K562 (cell line): ENCODE measurements around the gene ALDOC. TPM values are rescaled to one million over a fixed set of nuclear protein-coding genes. Genes with fewer than 3 reads are reported as not detected.

Experiments
- CBX8 ChIP-seq: fragments of 200-600 bp; sonication (generic); IDR thresholded peaks from 2 replicates; pipeline ENCODE4 v1.6.1; 2012; ENCODE audit warnings: borderline replicate concordance, mixed run types, low read depth, mild to moderate bottlenecking, moderate library complexity, mixed read lengths, low read length, control low read depth, inconsistent platforms; ENCODE audit not compliant: poor library complexity, severe bottlenecking; ENCODE audit errors: extremely low read depth
- CC2D1A ChIP-seq: fragments of 450-650 bp; IDR thresholded peaks from 2 replicates; pipeline ENCODE4 v1.6.1; 2017; ENCODE audit warnings: mild to moderate bottlenecking
- CHD7 ChIP-seq: fragments of 200-600 bp; sonication (generic); IDR thresholded peaks from one replicate; pipeline ENCODE4 v1.6.1; 2012; ENCODE audit warnings: mild to moderate bottlenecking, low read depth, low read length, inconsistent platforms
- CREM ChIP-seq: IDR thresholded peaks from 2 replicates; pipeline ENCODE4 v1.6.1; 2014; ENCODE audit warnings: antibody characterized with exemption, low read depth
- FOXP4 ChIP-seq: sonication (generic); formaldehyde crosslinking; IDR thresholded peaks from 2 replicates; pipeline ENCODE4 v1.8.0; 2022; ENCODE audit warnings: mild to moderate bottlenecking, missing genetic modification reagents, borderline replicate concordance
- HMGN3 ChIP-seq: IDR thresholded peaks from 2 replicates; pipeline ENCODE4 v1.6.1; 2011; ENCODE audit warnings: borderline replicate concordance, low read depth, mild to moderate bottlenecking, mixed read lengths, low read length; ENCODE audit not compliant: insufficient read length; ENCODE audit errors: extremely low read depth
- NR2C1 ChIP-seq, 2 experiments: fragments of 450-650 bp; IDR thresholded peaks; 2 replicates each; pipeline ENCODE4 v1.6.1; 2017; ENCODE audit warnings: mild to moderate bottlenecking in 2 of 2, antibody characterized with exemption in 1 of 2, inconsistent platforms in 1 of 2, missing compliant biosample characterization in 1 of 2, missing genetic modification characterization in 1 of 2
- POLR2B ChIP-seq: fragments of 450-650 bp; IDR thresholded peaks from 2 replicates; pipeline ENCODE4 v1.6.1; 2018; ENCODE audit warnings: low read depth; ENCODE audit not compliant: partially characterized antibody
- SRSF1 ChIP-seq: fragments of 200-400 bp; formaldehyde crosslinking; IDR thresholded peaks from 2 replicates; pipeline ENCODE4 v1.6.1; 2017; ENCODE audit warnings: mild to moderate bottlenecking, low read depth, low read length, moderate library complexity
- ZNF445 ChIP-seq: fragments of 250-450 bp; sonication (Bioruptor Pico); IDR thresholded peaks from 2 replicates; pipeline ENCODE4 v1.4.0; 2020; ENCODE audit warnings: low read depth, mild to moderate bottlenecking, moderate library complexity
- ZNF583 ChIP-seq: fragments of 250-450 bp; sonication (Bioruptor Pico); IDR thresholded peaks from 2 replicates; pipeline ENCODE4 v1.4.0; 2020
- ZNF586 ChIP-seq: fragments of 450-650 bp; formaldehyde crosslinking; conservative IDR thresholded peaks from 2 replicates; pipeline ENCODE4 v1.4.0; 2020; ENCODE audit warnings: mild to moderate bottlenecking, moderate library complexity
- ZNF668 ChIP-seq: fragments of 250-450 bp; sonication (Bioruptor Pico); IDR thresholded peaks from 2 replicates; pipeline ENCODE4 v1.8.0; 2022; ENCODE audit warnings: mild to moderate bottlenecking, inconsistent platforms
- polyA plus RNA-seq, 8 experiments: library from polyadenylated mRNA; depleted of rRNA in 4 of 8; stranded (reverse) in 5 of 8; unstranded in 3 of 8; fragments of >200 nt; fragmentation: Nextera tagmentation in 2 of 8; fragmentation: Illumina TruSeq in 1 of 8; extraction: Ambion mirVana in 2 of 8; extraction: Trizol in 1 of 8; gene quantifications; 2 replicates each; pipeline versions ENCODE4 v1.2.1 to v1.2.3, GENCODE V29; 2011 to 2014; ENCODE audit warnings: inconsistent platforms in 1 of 8, missing spikeins in 1 of 8
- total RNA-seq, 7 experiments: library from RNA; depleted of rRNA in 6 of 7; stranded (reverse); fragments of >200 nt in 6 of 7; fragmentation: Illumina TruSeq in 2 of 7; extraction: Trizol in 2 of 7; gene quantifications; 2 replicates each; pipeline versions ENCODE4 v1.2.1 to v1.2.3, GENCODE V29; 2011 to 2021; ENCODE audit warnings: low replicate concordance in 1 of 7

Gene ALDOC
- total and polyA plus RNA-seq, 9 of the 15 experiments (the other 6 are each of a cell fraction or from before 2014, with no cell fraction given) = 43.2 to 263 (median 99.2) TPM

GRCh38 chr17:28571361-28572122 is 5.2 kb downstream of the ALDOC start, which contains the start of gene PIGS (continued):
- TF ChIP-seq POLR2B (peak; percentile 66), ZNF583 (CRISPR knock-in tag) (no peak), CREM (peak; percentile 65), SRSF1 (no peak), ZNF668 (no peak), CC2D1A (no peak), ZNF445 (no peak), NR2C1 (IDR thresholded peaks at IDR 0.05) (no peak), NR2C1 (tag; IDR thresholded peaks at IDR 0.05) (no peak), CBX8 (no peak), ZNF586 (CRISPR knock-in tag) (no peak), FOXP4 (no peak), HMGN3 (peak; percentile 71), CHD7 (no peak)
